Neural progenitor cell (in vitro differentiated cells): ENCODE data around the gene GLIPR1L1.

Experiments
- CTCF ChIP-seq: fragments of 200-600 bp; sonication (generic); IDR thresholded peaks from 2 replicates; pipeline ENCODE4 v1.5.1; 2017; ENCODE audit warnings: antibody characterized with exemption, mild to moderate bottlenecking
- EZH2 ChIP-seq: fragments of 200-600 bp; sonication (generic); IDR thresholded peaks from 2 replicates; pipeline ENCODE4 v1.6.1; 2017; ENCODE audit warnings: antibody characterized with exemption, mild to moderate bottlenecking, moderate library complexity
- EZH2phosphoT487 ChIP-seq: fragments of 200-600 bp; sonication (generic); IDR thresholded peaks from 2 replicates; pipeline ENCODE4 v1.6.1; 2017; ENCODE audit warnings: antibody characterized with exemption

- TF ChIP-seq CTCF (no peak), EZH2 (no peak), EZH2phosphoT487 (no peak)
These were observed 31.7 kb upstream of the GLIPR1L1 start for GRCh38 chr12:75302781-75303180.
